ENCODE data around the gene RAE1.
A peak's percentile ranks its signal among the peaks of the same experiment; 100 is the strongest.

- TF ChIP-seq CTCF (IDR thresholded peaks at IDR 0.05) (peak in 8 of 12 donors; percentile 10 to 31 (median 18)), POLR2A (IDR thresholded peaks at IDR 0.05) (no peak)
Measured at GRCh38 chr20:57329608-57330221, 21.3 kb upstream of the RAE1 start, which contains the start of gene SPO11.
